Colonic mucosa (tissue), 4 donors: ENCODE measurements around the gene EPS8L3. TPM values are rescaled to one million over a fixed set of nuclear protein-coding genes. Genes with fewer than 3 reads are reported as not detected.

Experiments used
- DNase-seq: peaks from one replicate; pipeline ENCODE4 v3.0.0-alpha.2; 2020
- H3K27ac ChIP-seq: fragments of 200-600 bp; one replicate; pipeline ENCODE4 v1.8.0; 2021
- H3K27me3 ChIP-seq: fragments of 200-600 bp; one replicate; pipeline ENCODE4 v1.8.0; 2021
- H3K36me3 ChIP-seq: fragments of 200-600 bp; one replicate; pipeline ENCODE4 v1.8.0; 2021
- H3K4me1 ChIP-seq: fragments of 200-600 bp; one replicate; pipeline ENCODE4 v1.8.0; 2021; ENCODE audit warnings: mild to moderate bottlenecking
- H3K4me3 ChIP-seq: fragments of 200-600 bp; one replicate; pipeline ENCODE4 v1.8.0; 2021
- H3K9ac ChIP-seq, 2 donors: one replicate each; pipeline ENCODE4 v1.7.0; 2013; ENCODE audit warnings: control low read depth in 2 of 2, low read depth in 2 of 2, low read length in 2 of 2
- H3K9me3 ChIP-seq: fragments of 200-600 bp; one replicate; pipeline ENCODE4 v1.8.0; 2021
- CTCF ChIP-seq: fragments of 200-600 bp; IDR thresholded peaks from one replicate; pipeline ENCODE4 v1.8.0; 2022; ENCODE audit warnings: antibody characterized with exemption, mild to moderate bottlenecking
- intact Hi-C: fragments of 100-400 bp; cut with DNase I; formaldehyde crosslinking; loops from one replicate; pipeline ENCODE4 v1.14.1; 2022
- total RNA-seq, 2 donors: library from RNA; stranded (reverse); fragmentation: NEBNext Ultra II Directional in 1 of 2; extraction: Animal tissue kit (Norgen Biotek cat#: 25700) in 1 of 2; gene quantifications; one replicate each; pipeline ENCODE4 v1.2.1, GENCODE V29; 2021
- donor health status: healthy.
- donor health status: DM: no; HTN: no; CAD: no.
- donor health status: DM: no; HTN: no; CAD: no.

Gene EPS8L3
- total RNA-seq, 2 donors from 2014 or later: 283 to 290 TPM

- H3K9me3 ChIP-seq: no peaks in the 10 kb centered on the region
- no peaks in the 10 kb centered on the region for H3K27me3 ChIP-seq
- H3K4me3 ChIP-seq: no peak overlapping the region
- no peak for TF ChIP-seq CTCF
- H3K9ac ChIP-seq: no peak overlapping the region
- intact Hi-C loops: loop anchor here (1.0 to 5.0 kb wide), 2 partner anchors 134 to 206 kb away; partner anchors contain the start of genes AHCYL1 and CSF1
- H3K4me1 ChIP-seq: no peaks in the 10 kb centered on the region
- no peak overlapping the region for H3K27ac ChIP-seq
- no peaks in the 10 kb centered on the region for H3K36me3 ChIP-seq
- peak; percentile 15 for DNase-seq
Observed at GRCh38 chr1:109777980-109778625, 14.4 kb upstream of the EPS8L3 start.

- intact Hi-C loops: loop anchor here (1.0 to 5.0 kb wide), 2 partner anchors 135 to 207 kb away; partner anchors contain the start of genes AHCYL1 and CSF1
- Histone ChIP-seq H3K4me3 (no peak overlapping the region), H3K9ac (no peak overlapping the region), H3K27me3 (no peaks in the 10 kb centered on the region), H3K9me3 (no peaks in the 10 kb centered on the region), H3K4me1 (no peaks in the 10 kb centered on the region), H3K36me3 (no peaks in the 10 kb centered on the region), H3K27ac (peak overlapping the region; percentile 4)
- no peak for TF ChIP-seq CTCF
- peak; percentile 17 for DNase-seq
Observed at GRCh38 chr1:109777436-109777835, 13.7 kb upstream of the EPS8L3 start.

GRCh38 chr1:109776911-109777310 lies 13.2 kb upstream of the EPS8L3 start:
- Histone ChIP-seq H3K36me3 (no peaks in the 10 kb centered on the region), H3K4me3 (no peak overlapping the region), H3K27me3 (no peaks in the 10 kb centered on the region), H3K27ac (peak overlapping the region; percentile 4), H3K9ac (no peak overlapping the region), H3K9me3 (no peaks in the 10 kb centered on the region), H3K4me1 (no peaks in the 10 kb centered on the region)
- peak; percentile 86 for DNase-seq
- TF ChIP-seq CTCF: peak; percentile 96
- intact Hi-C loops: loop anchor here (1.0 to 5.0 kb wide), 2 partner anchors 135 to 207 kb away; partner anchors contain the start of genes AHCYL1 and CSF1

- Histone ChIP-seq H3K4me3 (no peak overlapping the region), H3K9me3 (no peaks in the 10 kb centered on the region), H3K27ac (no peak overlapping the region), H3K27me3 (no peaks in the 10 kb centered on the region), H3K9ac (no peak overlapping the region), H3K36me3 (no peaks in the 10 kb centered on the region), H3K4me1 (no peaks in the 10 kb centered on the region)
- intact Hi-C loops: loop anchor here (5.0 kb wide), 1 partner anchor 136 kb away; the partner anchor contains the start of gene CSF1
- no peak for TF ChIP-seq CTCF
- DNase-seq: no peak
Observed at GRCh38 chr1:109776206-109776835, 12.6 kb upstream of the EPS8L3 start.

GRCh38 chr1:109775398-109775797 lies 11.7 kb upstream of the EPS8L3 start:
- no peak for TF ChIP-seq CTCF

More at GRCh38 chr1:109775398-109775797, 11.7 kb upstream of the EPS8L3 start:
- H3K9me3 ChIP-seq: no peaks in the 10 kb centered on the region
- intact Hi-C loops: loop anchor here (5.0 kb wide), 1 partner anchor 137 kb away; the partner anchor contains the start of gene CSF1
- H3K36me3 ChIP-seq: no peaks in the 10 kb centered on the region
- H3K9ac ChIP-seq: no peak overlapping the region
- H3K27ac ChIP-seq: no peak overlapping the region
- DNase-seq: no peak
- no peaks in the 10 kb centered on the region for H3K27me3 ChIP-seq
- no peaks in the 10 kb centered on the region for H3K4me1 ChIP-seq
- no peak overlapping the region for H3K4me3 ChIP-seq
